ENCODE measurements around the gene SAV1.
A peak's percentile ranks its signal among the peaks of the same experiment; 100 is the strongest.
"Not testable (repeated sequence)": the region's sequence is repeated elsewhere in the genome, so short reads cannot be mapped to it uniquely, and the experiment has no call there.

Gene SAV1

DNA sequence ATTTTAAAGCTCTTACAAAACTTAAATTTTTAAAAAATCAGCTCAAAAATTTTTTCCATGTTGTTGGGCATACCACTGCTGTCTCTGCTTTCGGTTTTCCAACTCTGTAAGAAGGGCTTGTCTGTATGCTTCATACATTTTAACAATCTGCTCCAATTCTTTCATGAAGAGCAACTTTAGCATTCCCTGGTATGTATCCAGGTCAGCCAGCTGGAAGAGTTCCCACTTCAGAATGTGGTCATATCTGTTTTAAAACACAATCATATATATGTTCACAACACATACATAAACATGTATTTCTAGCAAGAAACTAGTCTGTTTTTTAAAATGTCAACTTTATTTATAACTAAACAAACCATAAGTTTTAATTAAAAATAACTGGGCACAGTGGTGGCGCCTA is 33.0 kb downstream of the SAV1 start:
- no peaks in the 10 kb centered on the region for H3K4me1 ChIP-seq
- no peak overlapping the region for H3K27ac ChIP-seq

GRCh38 chr14:50633954-50634353 is 34.2 kb downstream of the SAV1 start:
- no peak overlapping the region for H3K9ac ChIP-seq
- H4K20me1 ChIP-seq, result no peaks in the 10 kb centered on the region
- no peaks in the 10 kb centered on the region for H3K4me1 ChIP-seq
- H3K27me3 ChIP-seq, result no peaks in the 10 kb centered on the region
- no peak overlapping the region for H3K4me3 ChIP-seq
- peaks cover 38% of the 10 kb centered on the region for H3K36me3 ChIP-seq
- no peaks in the 10 kb centered on the region for H3K9me3 ChIP-seq
- no peak for TF ChIP-seq Cebpa-rat (IDR thresholded peaks at IDR 0.05)
- no peak overlapping the region for H3K27ac ChIP-seq
- no peak overlapping the region for H3K4me2 ChIP-seq

More for the DNA sequence above, 33.0 kb downstream of the SAV1 start:
- Histone ChIP-seq H3K4me2 (no peak overlapping the region), H3K27me3 (no peaks in the 10 kb centered on the region), H3K4me3 (no peak overlapping the region), H3K9ac (no peak overlapping the region), H3K36me3 (peaks cover 48% of the 10 kb centered on the region), H4K20me1 (no peaks in the 10 kb centered on the region), H3K9me3 (no peaks in the 10 kb centered on the region)
- no peak for TF ChIP-seq Cebpa-rat (IDR thresholded peaks at IDR 0.05)

GRCh38 chr14:50631408-50631821 is 36.7 kb downstream of the SAV1 start:
- H4K20me1 ChIP-seq, result no peaks in the 10 kb centered on the region
- no peak overlapping the region for H3K4me3 ChIP-seq
- H3K27me3 ChIP-seq, result no peaks in the 10 kb centered on the region
- no peak overlapping the region for H3K4me2 ChIP-seq
- peaks cover 25% of the 10 kb centered on the region for H3K36me3 ChIP-seq
- no peak overlapping the region for H3K9ac ChIP-seq
- H3K27ac ChIP-seq, result no peak overlapping the region
- H3K9me3 ChIP-seq, result no peaks in the 10 kb centered on the region
- H3K4me1 ChIP-seq, result no peaks in the 10 kb centered on the region
- no peak for TF ChIP-seq Cebpa-rat (IDR thresholded peaks at IDR 0.05)

DNA sequence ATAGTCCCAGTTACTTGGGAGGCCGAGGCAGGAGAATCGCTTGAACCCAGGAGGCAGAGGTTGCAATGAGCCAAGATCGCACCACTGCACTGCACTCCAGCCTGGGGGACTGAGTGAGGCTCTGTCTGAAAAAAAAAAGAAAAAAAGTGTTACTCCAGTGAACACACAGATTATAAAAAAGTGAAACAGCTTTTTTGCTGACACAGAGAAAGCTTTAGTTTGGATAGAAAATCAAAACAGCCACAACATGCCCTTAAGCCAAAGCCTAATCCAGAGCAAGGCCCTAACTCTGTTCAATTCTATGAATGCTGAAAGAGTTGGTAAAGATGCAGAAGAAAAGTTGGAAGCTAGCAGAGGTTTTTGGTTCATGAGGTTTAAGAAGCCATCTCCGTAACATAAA is 43.2 kb downstream of the SAV1 start:
- not testable (repeated sequence) for H3K27me3 ChIP-seq, H3K4me2 ChIP-seq, H3K4me1 ChIP-seq, H3K4me3 ChIP-seq, H3K9ac ChIP-seq, H3K9me3 ChIP-seq, H4K20me1 ChIP-seq, H3K27ac ChIP-seq, H3K36me3 ChIP-seq

DNA sequence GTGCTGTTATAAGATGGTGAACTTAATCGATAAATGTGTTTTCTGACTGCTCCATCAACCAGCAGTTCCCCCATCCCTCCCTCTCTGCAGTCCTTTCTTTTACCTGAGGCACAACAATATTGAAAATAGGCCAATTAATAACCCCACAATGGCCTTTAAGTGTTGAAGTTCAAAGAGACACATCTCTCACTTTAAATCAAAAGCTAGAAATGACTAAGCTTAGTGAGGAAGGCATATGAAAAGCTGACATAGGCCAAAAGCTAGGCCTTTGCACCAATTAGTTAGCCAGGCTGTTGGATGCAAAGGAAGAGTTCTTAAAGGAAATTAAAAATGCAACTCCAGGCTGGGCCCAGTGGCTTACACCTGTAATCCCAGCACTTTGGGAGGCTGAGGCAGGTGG is 43.7 kb downstream of the SAV1 start:
- H3K4me1 ChIP-seq, result no peaks in the 10 kb centered on the region
- H3K27me3 ChIP-seq, result no peaks in the 10 kb centered on the region
- no peaks in the 10 kb centered on the region for H3K9me3 ChIP-seq
- H3K4me3 ChIP-seq, result no peak overlapping the region
- no peak for TF ChIP-seq Cebpa-rat (IDR thresholded peaks at IDR 0.05)
- no peak overlapping the region for H3K27ac ChIP-seq
- no peak overlapping the region for H3K4me2 ChIP-seq
- H3K36me3 ChIP-seq, result 0 out of 2 replicates have a peak, but pooled peaks cover 4% of the 10 kb centered on the region
- H3K9ac ChIP-seq, result no peak overlapping the region
- no peaks in the 10 kb centered on the region for H4K20me1 ChIP-seq

DNA sequence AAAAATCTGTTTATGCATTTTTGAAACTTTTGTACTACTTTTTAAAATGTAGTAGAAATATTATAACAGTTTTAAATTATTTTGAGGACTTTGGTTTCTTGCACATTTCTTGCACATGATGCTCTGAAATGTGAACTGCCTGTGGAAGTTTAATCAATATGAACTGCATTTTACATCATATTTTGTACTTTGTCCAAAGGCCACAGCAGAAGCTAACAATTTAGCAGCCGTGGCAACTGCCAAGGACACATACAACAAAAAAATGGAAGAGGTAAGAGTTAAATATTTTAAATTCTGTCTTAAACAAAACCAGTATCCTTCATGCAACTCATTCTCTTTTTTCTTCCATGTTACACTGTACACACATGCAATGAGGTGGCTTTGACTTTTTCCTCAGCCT is 45.1 kb downstream of the SAV1 start:
- H3K9ac ChIP-seq, result no peak overlapping the region
- no peaks in the 10 kb centered on the region for H3K27me3 ChIP-seq
- H3K4me3 ChIP-seq, result no peak overlapping the region
- no peak overlapping the region for H3K27ac ChIP-seq
- H3K4me1 ChIP-seq, result no peaks in the 10 kb centered on the region
- no peak overlapping the region for H3K4me2 ChIP-seq
- H3K36me3 ChIP-seq, result 0 out of 2 replicates have a peak, but pooled peaks cover 3% of the 10 kb centered on the region
- TF ChIP-seq Cebpa-rat (IDR thresholded peaks at IDR 0.05), result no peak
- H4K20me1 ChIP-seq, result no peaks in the 10 kb centered on the region
- H3K9me3 ChIP-seq, result no peaks in the 10 kb centered on the region

DNA sequence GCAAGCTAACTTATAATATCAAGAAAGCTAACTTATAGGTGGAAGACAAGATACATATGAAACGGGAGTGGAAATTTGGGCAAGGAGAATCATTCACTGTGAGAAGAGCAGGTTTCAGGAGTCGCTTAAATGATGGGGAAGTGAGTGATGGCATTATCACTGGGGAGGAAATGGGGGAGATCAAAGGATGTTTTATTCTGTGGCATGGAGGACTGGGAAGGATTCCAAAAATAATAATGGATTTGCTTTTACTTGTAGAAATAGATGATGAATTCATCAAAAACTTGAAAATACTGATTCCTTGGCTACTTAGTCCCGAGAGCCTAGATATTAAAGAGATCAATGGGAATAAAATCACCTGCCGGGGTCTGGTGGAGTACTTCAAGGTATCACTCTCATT is 47.8 kb downstream of the SAV1 start:
- H3K9me3 ChIP-seq, result no peaks in the 10 kb centered on the region
- H3K9ac ChIP-seq, result no peak overlapping the region
- no peaks in the 10 kb centered on the region for H4K20me1 ChIP-seq
- H3K27me3 ChIP-seq, result no peaks in the 10 kb centered on the region
- no peaks in the 10 kb centered on the region for H3K4me1 ChIP-seq
- no peak for TF ChIP-seq Cebpa-rat (IDR thresholded peaks at IDR 0.05)
- no peak overlapping the region for H3K27ac ChIP-seq
- no peak overlapping the region for H3K4me3 ChIP-seq
- no peaks in the 10 kb centered on the region for H3K36me3 ChIP-seq
- H3K4me2 ChIP-seq, result peak overlapping the region; percentile 7; the same call in 1 of the 2 replicates

DNA sequence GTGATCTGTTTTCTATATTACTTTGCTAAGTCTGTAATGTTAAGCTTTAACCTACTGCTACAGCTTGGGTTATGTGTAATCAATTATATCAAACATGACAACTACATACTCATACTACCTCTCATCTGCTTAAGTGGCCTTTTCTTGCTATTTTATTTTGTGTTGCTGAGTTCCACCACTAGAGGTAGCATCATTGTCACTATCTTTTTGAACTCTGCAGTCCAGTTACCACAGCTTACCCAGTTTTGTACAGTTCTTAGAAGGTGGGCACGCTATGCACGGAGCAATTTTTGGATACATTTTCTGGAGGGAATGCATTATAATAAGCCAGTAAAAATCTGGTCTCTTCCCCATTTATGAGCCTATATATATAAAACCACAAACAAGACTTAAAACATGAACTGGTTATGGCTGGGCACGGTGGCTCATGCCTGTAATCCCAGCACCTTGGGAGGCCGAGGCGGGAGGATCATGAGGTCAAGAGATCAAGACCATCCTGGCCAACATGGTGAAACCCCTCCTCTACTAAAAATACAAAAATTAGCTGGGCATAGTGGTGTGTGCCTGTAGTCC is 48.5 kb downstream of the SAV1 start:
- H3K9me3 ChIP-seq, result no peaks in the 10 kb centered on the region
- H3K27ac ChIP-seq, result no peak overlapping the region
- H3K36me3 ChIP-seq, result no peaks in the 10 kb centered on the region
- H3K4me1 ChIP-seq, result no peaks in the 10 kb centered on the region
- no peaks in the 10 kb centered on the region for H3K27me3 ChIP-seq
- H3K9ac ChIP-seq, result no peak overlapping the region
- H3K4me3 ChIP-seq, result no peak overlapping the region
- TF ChIP-seq Cebpa-rat (IDR thresholded peaks at IDR 0.05), result no peak
- no peak overlapping the region for H3K4me2 ChIP-seq
- H4K20me1 ChIP-seq, result no peaks in the 10 kb centered on the region

DNA sequence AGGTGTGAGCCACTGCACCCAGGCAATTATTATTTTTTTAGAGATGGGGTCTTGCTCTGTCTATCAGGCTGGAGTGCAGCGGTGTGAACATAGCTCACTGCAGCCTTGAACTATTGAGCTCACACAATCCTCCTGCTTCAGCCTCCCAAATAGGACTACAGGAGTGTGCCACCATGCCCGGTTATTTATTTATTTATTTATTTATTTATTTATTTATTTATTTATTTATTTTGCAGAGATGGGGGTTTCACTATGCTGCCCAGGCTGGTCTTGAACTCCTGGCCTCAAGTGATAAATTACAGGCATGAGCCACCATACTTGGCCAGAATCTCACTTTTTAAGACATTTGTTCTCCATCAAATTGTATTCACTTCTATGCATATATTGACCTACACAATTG is 51.8 kb downstream of the SAV1 start:
- TF ChIP-seq Cebpa-rat (IDR thresholded peaks at IDR 0.05), result no peak
- H3K4me3 ChIP-seq, result no peak overlapping the region

DNA sequence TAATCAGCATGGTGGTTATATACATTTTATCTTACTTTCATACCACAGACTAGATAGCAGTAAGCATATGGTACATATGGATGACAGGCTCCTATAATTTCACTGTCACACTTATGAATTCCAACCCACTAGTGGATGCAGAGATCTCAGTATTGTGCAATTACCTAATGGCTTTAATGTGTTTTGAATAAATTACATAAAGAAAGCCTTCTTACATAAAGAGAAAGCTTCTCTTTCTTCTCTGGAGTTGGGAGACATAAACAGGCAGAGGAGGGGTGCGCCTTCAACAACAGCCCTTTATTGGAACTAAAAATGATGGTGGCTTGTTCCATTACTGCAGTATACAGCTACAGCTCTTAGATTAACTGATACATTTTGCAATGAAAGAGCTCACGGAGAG is 52.6 kb downstream of the SAV1 start:
- no peak overlapping the region for H3K4me3 ChIP-seq
- no peaks in the 10 kb centered on the region for H3K27me3 ChIP-seq
- H3K4me1 ChIP-seq, result no peaks in the 10 kb centered on the region
- H3K9ac ChIP-seq, result no peak overlapping the region
- TF ChIP-seq Cebpa-rat (IDR thresholded peaks at IDR 0.05), result no peak
- H3K9me3 ChIP-seq, result no peaks in the 10 kb centered on the region
- H4K20me1 ChIP-seq, result no peaks in the 10 kb centered on the region
- no peak overlapping the region for H3K4me2 ChIP-seq
- H3K27ac ChIP-seq, result no peak overlapping the region
- no peaks in the 10 kb centered on the region for H3K36me3 ChIP-seq

More for the DNA sequence above, 51.8 kb downstream of the SAV1 start:
- H3K27me3 ChIP-seq, result no peaks in the 10 kb centered on the region
- H3K36me3 ChIP-seq, result no peaks in the 10 kb centered on the region
- H3K27ac ChIP-seq, result no peak overlapping the region
- no peaks in the 10 kb centered on the region for H4K20me1 ChIP-seq
- no peaks in the 10 kb centered on the region for H3K4me1 ChIP-seq
- H3K4me2 ChIP-seq, result no peak overlapping the region
- H3K9me3 ChIP-seq, result no peaks in the 10 kb centered on the region
- no peak overlapping the region for H3K9ac ChIP-seq

GRCh38 chr14:50615056-50615455 is 53.0 kb downstream of the SAV1 start:
- no peaks in the 10 kb centered on the region for H3K27me3 ChIP-seq
- no peak overlapping the region for H3K27ac ChIP-seq
- H3K4me2 ChIP-seq, result no peak overlapping the region
- no peak overlapping the region for H3K9ac ChIP-seq
- H3K36me3 ChIP-seq, result no peaks in the 10 kb centered on the region
- H3K4me3 ChIP-seq, result no peak overlapping the region
- no peaks in the 10 kb centered on the region for H3K9me3 ChIP-seq
- H3K4me1 ChIP-seq, result no peaks in the 10 kb centered on the region
- TF ChIP-seq Cebpa-rat (IDR thresholded peaks at IDR 0.05), result no peak
- no peaks in the 10 kb centered on the region for H4K20me1 ChIP-seq
